ENCODE measurements around the gene TBCA. TPM values are rescaled to one million over a fixed set of nuclear protein-coding genes. Genes with fewer than 3 reads are reported as not detected.

The TBCA gene, protein sequence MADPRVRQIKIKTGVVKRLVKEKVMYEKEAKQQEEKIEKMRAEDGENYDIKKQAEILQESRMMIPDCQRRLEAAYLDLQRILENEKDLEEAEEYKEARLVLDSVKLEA
- 256 to 371 TPM (median 297 TPM) in 5 replicates for total RNA-seq (2022; extraction: Qiagen RNA extraction; ENCODE audit: low read depth)

GRCh38 chr5:77775790-77776553, at the start of gene TBCA:
Gene TBCA, minus strand, starts transcription at chr5:77776339. Its CDS starts 82 bp downstream, at chr5:77776257.

Other genes with a start within 250 kb of the TBCA start
- gene OTP, start 137.6 kb downstream of the TBCA start, total RNA-seq (2022; extraction: Qiagen RNA extraction; ENCODE audit: low read depth), result 0.08 to 0.19 TPM (median 0.13 TPM) in 4 of 5 replicates, not detected in the other

Data from A549 treated with RU486 at 1 μM for 4 hours (cell line).